OCI-LY3 (cell line): ENCODE results near the gene DISP3.

Experiments used
- CTCF ChIP-seq: fragments of 200-600, 300-600 bp; sonication (generic); IDR thresholded peaks from 2 replicates; pipeline ENCODE4 v1.5.1; 2014; ENCODE audit warnings: antibody characterized with exemption, low read length, low read depth
- EZH2phosphoT487 ChIP-seq: fragments of 200-600 bp; shearing (Covaris generic); IDR thresholded peaks from 2 replicates; pipeline ENCODE4 v1.6.1; 2018; ENCODE audit warnings: antibody characterized with exemption, mixed run types, low read depth

- TF ChIP-seq CTCF (no peak), EZH2phosphoT487 (no peak)
Measured at GRCh38 chr1:11568687-11569086, 89.7 kb downstream of the DISP3 start.
